GM18526 (cell line): ENCODE measurements around the gene ZC3H6.

ENCODE experiments used
- POLR2A ChIP-seq: IDR thresholded peaks from 3 replicates; pipeline ENCODE4 v1.6.1; 2011; ENCODE audit not compliant: insufficient read length; ENCODE audit errors: extremely low read depth

Gene ZC3H6

DNA sequence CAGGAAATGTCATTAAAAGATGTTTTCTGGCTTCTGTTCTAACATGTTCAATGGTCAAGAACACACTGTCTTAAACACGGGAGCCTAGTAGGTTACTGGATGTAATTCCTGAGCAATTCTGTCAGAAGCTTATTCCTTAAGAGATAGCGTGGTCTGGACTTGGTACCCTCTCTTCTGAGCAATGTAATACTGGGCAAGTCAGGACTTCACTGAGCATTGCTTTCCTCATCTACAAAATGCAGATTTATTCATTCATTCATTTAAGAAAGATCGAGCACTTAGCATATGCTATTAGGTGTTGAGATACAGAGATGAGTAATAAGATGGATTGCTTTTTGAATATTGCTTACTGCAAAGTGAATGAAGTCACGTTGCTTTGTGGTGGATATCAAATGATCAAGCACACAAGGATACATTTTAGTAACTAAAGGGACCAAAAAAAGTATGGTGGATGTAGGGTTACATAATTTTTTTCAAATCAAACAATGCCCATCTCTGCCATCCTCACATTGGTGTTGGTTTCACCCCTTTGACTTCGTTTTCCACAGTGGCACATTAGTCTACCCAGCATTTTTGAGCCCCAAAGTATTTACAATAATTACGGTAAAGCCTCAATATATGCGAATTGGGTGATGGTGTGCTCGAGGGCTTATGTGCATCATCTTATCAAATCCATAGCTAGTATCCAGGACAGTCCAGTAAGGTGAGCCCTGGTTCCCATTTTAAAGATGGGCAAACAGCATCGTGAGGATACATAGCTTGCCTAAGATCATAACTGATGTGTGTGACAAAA lies 65.3 kb downstream of the ZC3H6 start:
- TF ChIP-seq POLR2A: no peak

DNA sequence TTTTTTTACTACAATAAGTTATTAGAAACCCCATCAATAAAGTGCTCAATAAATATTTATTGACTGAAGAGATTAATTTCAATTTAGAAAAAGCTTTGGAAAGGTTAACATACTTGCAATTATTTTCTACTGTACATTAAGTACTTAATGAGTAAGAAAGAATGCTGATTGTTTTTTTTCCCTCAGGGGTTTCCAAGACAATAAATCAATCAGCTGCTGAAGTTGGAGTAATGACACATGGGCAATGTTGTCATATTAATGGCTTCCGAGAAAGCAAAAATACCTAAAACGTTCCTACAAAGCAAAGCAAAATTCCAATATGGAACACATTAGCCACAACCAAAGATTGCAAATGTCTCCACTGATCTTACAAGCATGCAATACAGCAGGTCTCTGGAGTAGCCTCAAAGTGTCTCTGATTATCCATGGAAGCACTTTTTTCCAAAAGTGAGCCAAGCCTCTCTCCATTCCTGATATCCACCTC lies 66.7 kb downstream of the ZC3H6 start:
- TF ChIP-seq POLR2A: no peak

DNA sequence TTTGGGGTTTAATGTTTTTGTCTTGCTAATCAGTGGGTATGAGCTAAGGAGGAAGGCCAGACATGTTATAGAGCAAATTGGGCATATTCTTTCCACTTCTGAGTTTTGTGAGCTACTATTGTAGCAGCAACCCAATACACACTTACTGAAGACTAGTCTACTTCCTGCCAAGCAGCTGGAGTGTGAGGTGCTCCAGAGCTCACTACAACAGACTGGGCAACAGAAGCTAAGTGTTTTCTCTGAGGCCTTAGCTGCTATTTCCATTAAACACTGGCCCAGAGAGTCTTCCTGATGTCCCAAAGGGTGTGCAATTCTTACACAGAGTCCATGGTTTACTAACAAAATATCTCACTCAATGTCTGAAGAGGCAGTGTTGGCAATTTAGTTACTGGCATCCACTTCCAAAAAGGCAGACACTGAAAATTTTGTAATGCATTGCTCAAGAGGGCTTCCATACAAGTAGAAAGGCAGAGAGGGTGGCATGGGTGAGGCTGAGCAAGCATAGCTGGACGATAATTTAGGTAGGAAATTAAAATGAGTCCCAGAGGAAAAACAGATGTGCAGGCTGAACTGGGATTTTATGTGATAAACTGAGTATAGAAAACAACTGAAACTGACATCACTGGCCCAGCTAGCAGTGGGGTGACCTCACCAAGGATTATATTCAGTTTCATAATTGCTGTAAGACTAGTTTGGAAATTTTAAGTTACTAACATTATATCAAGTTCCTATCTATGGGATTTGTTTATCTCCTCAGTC lies 68.6 kb downstream of the ZC3H6 start:
- TF ChIP-seq POLR2A: no peak

DNA sequence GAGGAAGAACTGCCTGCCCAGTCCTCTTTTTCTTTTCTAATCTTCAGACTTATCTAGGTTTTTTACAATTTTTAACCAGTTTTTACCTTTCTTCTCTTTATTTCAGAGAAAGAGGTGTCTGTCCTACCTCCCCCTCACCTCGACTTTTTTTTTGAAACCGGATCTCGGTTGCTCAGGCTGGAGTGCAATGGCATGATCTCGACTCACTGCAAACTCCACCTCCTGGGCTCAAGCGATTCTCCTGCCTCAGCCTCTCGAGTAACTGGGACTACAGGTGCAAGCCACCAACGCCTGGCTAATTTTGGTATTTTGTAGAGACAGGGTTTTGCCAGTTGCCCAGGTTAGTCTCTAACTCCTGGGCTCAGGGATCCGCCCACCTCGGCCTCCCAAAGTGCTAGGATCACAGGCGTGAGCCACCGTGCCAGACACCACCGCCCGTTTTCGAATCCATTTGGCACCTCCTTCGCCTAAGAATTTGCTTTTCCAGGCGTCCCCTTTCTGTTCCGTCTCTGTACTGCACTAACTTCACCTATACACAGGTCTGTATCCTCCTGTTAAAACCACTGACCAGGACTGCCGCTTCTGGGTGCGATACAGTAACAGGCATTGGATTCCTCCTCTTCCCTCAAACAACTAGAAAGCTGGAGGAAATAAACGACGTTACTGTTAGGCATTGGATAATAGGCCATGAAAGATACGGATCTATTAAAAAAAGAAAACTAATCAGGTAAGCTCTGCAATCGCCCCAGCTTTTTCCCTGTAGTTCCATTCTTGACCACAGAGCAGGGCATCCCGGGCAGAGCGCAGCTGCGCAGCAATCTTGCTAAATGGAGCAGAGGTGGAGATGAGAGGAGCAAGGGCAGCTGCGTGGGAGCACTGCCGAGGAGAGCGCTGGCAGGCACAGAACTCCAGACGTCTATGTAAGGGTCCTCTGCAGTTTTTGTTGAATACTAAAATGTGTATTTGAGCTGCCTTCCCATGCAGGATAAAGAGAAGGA lies 69.9 kb downstream of the ZC3H6 start:
- TF ChIP-seq POLR2A: no peak
